ENCODE results near the gene PIGZ. TPM values are rescaled to one million over a fixed set of nuclear protein-coding genes. Genes with fewer than 3 reads are reported as not detected.

The PIGZ gene
- total RNA-seq, 1 donor from 2014 or later = 9.5 TPM

DNA sequence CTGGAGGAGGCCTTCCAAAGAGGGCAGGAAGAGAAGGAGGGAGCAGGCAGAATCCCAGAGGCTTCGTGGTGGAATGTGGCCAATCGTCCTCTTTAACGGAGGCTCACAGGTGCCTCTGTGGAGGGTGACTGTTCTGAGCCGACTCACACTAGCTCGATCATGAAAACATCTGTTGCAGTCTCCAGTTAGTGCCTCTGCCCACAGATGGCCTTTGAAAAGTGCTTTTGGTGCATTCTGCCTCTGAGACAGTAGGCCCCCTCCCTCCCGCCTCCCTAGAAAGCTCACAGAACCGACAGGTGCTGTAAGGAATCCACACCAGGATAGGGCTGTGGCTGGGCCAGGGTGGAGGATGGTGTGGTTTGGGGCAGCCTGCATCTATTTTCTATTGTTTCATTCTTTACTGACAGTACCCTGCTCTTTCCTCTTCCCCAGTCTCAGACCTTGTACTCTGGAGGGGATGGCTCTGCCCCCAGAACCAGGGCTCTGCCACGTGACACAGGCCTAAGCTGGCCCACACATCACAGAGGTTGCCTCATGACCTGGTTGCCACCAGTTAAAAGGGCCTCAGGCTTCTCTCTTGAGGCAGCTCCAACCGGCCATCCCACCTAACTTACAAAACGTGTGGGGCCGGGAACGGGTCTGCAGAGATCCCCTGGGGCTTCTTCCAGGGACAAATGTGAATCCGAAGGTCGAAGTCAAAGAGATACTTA is 27.2 kb upstream of the PIGZ start:
- Mint-ChIP-seq H3K4me1 (ENCODE audit: unreplicated experiment) (no peaks in the 10 kb centered on the region), H3K9me3 (ENCODE audit: unreplicated experiment) (no peaks in the 10 kb centered on the region), H3K27ac (ENCODE audit: unreplicated experiment) (no peak overlapping the region), H3K27me3 (ENCODE audit: unreplicated experiment) (no peaks in the 10 kb centered on the region), H3K4me3 (ENCODE audit: unreplicated experiment) (no peak overlapping the region), H3K36me3 (ENCODE audit: unreplicated experiment) (no peaks in the 10 kb centered on the region)
- DNase-seq (ENCODE audit: extremely low spot score, unreplicated experiment) = no peak
- TF ChIP-seq, protein P1, sequence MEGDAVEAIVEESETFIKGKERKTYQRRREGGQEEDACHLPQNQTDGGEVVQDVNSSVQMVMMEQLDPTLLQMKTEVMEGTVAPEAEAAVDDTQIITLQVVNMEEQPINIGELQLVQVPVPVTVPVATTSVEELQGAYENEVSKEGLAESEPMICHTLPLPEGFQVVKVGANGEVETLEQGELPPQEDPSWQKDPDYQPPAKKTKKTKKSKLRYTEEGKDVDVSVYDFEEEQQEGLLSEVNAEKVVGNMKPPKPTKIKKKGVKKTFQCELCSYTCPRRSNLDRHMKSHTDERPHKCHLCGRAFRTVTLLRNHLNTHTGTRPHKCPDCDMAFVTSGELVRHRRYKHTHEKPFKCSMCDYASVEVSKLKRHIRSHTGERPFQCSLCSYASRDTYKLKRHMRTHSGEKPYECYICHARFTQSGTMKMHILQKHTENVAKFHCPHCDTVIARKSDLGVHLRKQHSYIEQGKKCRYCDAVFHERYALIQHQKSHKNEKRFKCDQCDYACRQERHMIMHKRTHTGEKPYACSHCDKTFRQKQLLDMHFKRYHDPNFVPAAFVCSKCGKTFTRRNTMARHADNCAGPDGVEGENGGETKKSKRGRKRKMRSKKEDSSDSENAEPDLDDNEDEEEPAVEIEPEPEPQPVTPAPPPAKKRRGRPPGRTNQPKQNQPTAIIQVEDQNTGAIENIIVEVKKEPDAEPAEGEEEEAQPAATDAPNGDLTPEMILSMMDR (IDR thresholded peaks at IDR 0.05) = no peak

DNA sequence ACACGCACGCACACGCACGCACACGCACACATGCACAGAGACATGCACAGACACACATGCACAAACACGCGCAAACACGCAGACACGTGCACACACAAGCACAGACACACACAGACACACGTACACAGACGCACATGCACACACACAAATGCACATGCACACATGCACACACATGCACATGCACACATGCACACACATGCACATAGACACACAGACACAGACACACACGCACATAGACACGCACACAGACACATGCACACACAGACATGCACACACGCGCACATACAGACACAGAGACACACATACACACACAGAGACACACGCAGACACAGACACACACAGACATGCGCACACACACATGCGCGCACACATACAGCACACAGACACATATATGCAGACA is 26.4 kb upstream of the PIGZ start:
- Mint-ChIP-seq H3K4me1 (ENCODE audit: unreplicated experiment) (no peaks in the 10 kb centered on the region), H3K4me3 (ENCODE audit: unreplicated experiment) (no peak overlapping the region), H3K27me3 (ENCODE audit: unreplicated experiment) (no peaks in the 10 kb centered on the region), H3K27ac (ENCODE audit: unreplicated experiment) (no peak overlapping the region), H3K36me3 (ENCODE audit: unreplicated experiment) (no peaks in the 10 kb centered on the region), H3K9me3 (ENCODE audit: unreplicated experiment) (no peaks in the 10 kb centered on the region)
- TF ChIP-seq, protein P1 (IDR thresholded peaks at IDR 0.05) = no peak
- DNase-seq (ENCODE audit: extremely low spot score, unreplicated experiment) = no peak

DNA sequence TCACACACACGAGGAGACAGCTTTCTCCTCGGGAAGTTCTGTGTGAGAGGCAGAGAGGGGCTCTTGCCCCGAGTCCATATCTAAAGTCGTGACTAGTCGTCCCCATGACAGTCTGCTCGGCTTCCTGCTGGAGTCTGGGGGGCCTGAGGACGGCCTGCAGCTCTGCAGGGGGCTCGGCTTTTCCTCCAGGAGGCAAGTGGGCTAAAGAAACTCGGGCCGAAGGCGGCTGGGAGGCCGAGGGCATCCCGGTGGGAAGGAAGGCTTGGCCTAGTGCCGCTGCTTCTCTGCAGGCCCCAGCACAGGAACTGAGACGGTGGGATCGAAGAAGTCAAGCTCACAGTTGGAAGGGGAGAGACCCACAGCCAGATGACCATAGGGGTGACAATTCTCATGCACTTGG is 25.4 kb upstream of the PIGZ start:
- H3K27me3 Mint-ChIP-seq (ENCODE audit: unreplicated experiment) = no peaks in the 10 kb centered on the region
- no peak overlapping the region for H3K4me3 Mint-ChIP-seq (ENCODE audit: unreplicated experiment)
- no peaks in the 10 kb centered on the region for H3K36me3 Mint-ChIP-seq (ENCODE audit: unreplicated experiment)
- no peaks in the 10 kb centered on the region for H3K4me1 Mint-ChIP-seq (ENCODE audit: unreplicated experiment)
- TF ChIP-seq, protein P1 (IDR thresholded peaks at IDR 0.05) = no peak
- DNase-seq (ENCODE audit: extremely low spot score, unreplicated experiment) = no peak
- H3K27ac Mint-ChIP-seq (ENCODE audit: unreplicated experiment) = no peak overlapping the region
- H3K9me3 Mint-ChIP-seq (ENCODE audit: unreplicated experiment) = no peaks in the 10 kb centered on the region

DNA sequence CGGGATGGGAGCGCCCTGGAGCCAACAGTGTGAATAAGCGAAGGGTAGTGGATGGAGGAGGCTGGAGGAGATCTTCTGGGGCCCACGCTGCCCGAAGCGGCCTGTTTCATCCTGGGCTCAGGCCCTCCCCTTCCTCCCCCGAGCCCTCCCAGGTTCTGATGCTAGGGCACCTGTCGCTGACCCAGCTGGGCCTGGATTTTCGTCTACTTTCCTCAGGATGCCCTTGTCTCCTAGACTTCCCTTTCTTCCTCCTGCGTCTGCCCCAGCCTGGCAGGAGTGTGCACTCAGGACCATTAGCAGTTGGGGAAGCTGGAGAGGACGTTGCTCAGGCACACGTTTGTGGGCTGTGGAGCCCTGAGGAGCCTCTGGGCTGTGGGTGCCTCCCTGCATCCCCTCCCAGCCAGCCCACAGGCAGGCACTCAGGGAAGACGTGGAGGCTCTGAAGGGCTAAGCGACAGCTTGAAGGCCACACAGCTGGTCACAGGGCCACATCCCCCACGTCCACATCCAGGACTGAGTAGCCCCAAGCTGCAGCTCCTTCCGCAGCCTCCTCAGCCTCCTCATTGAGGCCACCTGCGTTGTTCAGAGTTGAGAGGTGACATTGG is 23.9 kb upstream of the PIGZ start:
- H3K36me3 Mint-ChIP-seq (ENCODE audit: unreplicated experiment) = no peaks in the 10 kb centered on the region
- H3K4me3 Mint-ChIP-seq (ENCODE audit: unreplicated experiment) = no peak overlapping the region
- H3K9me3 Mint-ChIP-seq (ENCODE audit: unreplicated experiment) = no peaks in the 10 kb centered on the region
- DNase-seq (ENCODE audit: extremely low spot score, unreplicated experiment) = no peak
- no peaks in the 10 kb centered on the region for H3K4me1 Mint-ChIP-seq (ENCODE audit: unreplicated experiment)
- no peak overlapping the region for H3K27ac Mint-ChIP-seq (ENCODE audit: unreplicated experiment)
- peaks cover 3% of the 10 kb centered on the region for H3K27me3 Mint-ChIP-seq (ENCODE audit: unreplicated experiment)
- TF ChIP-seq, protein P1 (IDR thresholded peaks at IDR 0.05) = no peak

DNA sequence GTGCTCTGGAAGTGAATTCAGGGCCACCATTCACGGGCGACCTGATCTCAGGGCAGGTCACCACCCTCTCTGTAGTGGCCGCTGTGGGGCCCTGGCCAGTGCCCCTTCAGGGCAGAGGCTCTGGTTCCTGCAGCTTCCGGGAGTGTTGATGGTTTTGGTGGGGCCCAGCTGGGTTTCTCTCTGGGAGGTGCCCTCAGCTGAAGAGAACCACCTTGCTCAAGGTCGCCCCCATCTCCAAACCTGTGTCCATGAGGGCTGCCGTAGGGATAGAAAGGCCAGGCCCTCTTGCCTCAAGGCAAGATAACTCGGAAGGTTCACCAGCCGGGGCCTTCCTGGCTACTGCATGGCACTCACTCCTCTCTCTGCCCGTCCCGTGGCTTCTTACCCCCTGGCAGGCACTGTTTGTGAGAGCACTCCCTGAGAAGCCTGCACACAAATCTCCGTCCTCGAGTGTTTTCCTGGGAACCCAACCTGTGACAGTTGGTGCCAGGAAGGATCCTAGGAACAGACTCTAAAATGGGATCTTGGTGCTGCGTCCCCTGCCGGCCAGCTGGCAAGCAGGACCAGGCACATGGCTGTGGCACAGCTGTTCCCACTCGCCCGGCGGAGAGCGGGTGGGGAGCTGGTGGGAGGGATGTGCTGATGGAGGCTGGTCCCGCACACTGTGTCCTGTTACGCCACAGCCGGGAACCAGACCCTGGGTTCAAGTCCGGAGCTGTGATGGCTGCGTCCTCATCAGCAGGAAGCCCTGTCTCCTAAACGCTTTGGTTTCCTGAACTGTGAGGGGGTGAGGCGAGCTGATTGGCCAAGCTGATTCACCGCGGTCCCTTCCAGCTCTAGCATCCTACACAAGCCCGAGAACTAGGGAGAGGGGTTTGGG is 23.2 kb upstream of the PIGZ start:
- no peaks in the 10 kb centered on the region for H3K4me1 Mint-ChIP-seq (ENCODE audit: unreplicated experiment)
- no peaks in the 10 kb centered on the region for H3K9me3 Mint-ChIP-seq (ENCODE audit: unreplicated experiment)

More for the DNA sequence above, 23.2 kb upstream of the PIGZ start:
- peaks cover 6% of the 10 kb centered on the region for H3K27me3 Mint-ChIP-seq (ENCODE audit: unreplicated experiment)
- TF ChIP-seq, protein P1 (IDR thresholded peaks at IDR 0.05) = no peak
- H3K36me3 Mint-ChIP-seq (ENCODE audit: unreplicated experiment) = no peaks in the 10 kb centered on the region
- H3K27ac Mint-ChIP-seq (ENCODE audit: unreplicated experiment) = no peak overlapping the region
- H3K4me3 Mint-ChIP-seq (ENCODE audit: unreplicated experiment) = no peak overlapping the region
- no peak for DNase-seq (ENCODE audit: extremely low spot score, unreplicated experiment)

All from osteocyte (in vitro differentiated cells).